Stimulated activated naive B cell treated with anti-CD40 and anti-IgM and Interleukin-4, amounts not matched to agents 10 μg/mL and 1 μg/mL and 100 μg/mL, for 72 hours (primary cell): Measurements from ENCODE around the gene DCTN5.

Experiments
- ATAC-seq, 2 donors: fragments of 150-1000 bp; cut with Tn5 transposase; replicated peaks; 2 replicates each; pipeline ENCODE4 v1.10.0; 2021; ENCODE audit warnings: moderate library complexity in 1 of 2
- DNase-seq: peaks from one replicate; pipeline ENCODE4 v3.0.0; 2021
- H3K27ac Mint-ChIP-seq: one replicate; pipeline ENCODE4 v1.8.0; 2022; ENCODE audit warnings: mild to moderate bottlenecking, mixed read lengths
- H3K27me3 Mint-ChIP-seq, 2 donors: one replicate each; pipeline ENCODE4 v1.8.0; 2022; ENCODE audit warnings: mixed read lengths in 2 of 2
- H3K36me3 Mint-ChIP-seq, 2 donors: one replicate each; pipeline ENCODE4 v1.8.0; 2022; ENCODE audit warnings: mixed read lengths in 2 of 2, mild to moderate bottlenecking in 1 of 2
- H3K4me1 Mint-ChIP-seq, 2 donors: one replicate each; pipeline ENCODE4 v1.8.0; 2022; ENCODE audit warnings: mixed read lengths in 2 of 2, mild to moderate bottlenecking in 1 of 2
- H3K4me3 Mint-ChIP-seq, 2 donors: one replicate each; pipeline ENCODE4 v1.8.0; 2022; ENCODE audit warnings: mild to moderate bottlenecking in 2 of 2, mixed read lengths in 2 of 2, moderate library complexity in 1 of 2
- H3K9me3 Mint-ChIP-seq, 2 donors: one replicate each; pipeline ENCODE4 v1.8.0; 2022; ENCODE audit warnings: mixed read lengths in 2 of 2, mild to moderate bottlenecking in 1 of 2

Gene DCTN5

DNA sequence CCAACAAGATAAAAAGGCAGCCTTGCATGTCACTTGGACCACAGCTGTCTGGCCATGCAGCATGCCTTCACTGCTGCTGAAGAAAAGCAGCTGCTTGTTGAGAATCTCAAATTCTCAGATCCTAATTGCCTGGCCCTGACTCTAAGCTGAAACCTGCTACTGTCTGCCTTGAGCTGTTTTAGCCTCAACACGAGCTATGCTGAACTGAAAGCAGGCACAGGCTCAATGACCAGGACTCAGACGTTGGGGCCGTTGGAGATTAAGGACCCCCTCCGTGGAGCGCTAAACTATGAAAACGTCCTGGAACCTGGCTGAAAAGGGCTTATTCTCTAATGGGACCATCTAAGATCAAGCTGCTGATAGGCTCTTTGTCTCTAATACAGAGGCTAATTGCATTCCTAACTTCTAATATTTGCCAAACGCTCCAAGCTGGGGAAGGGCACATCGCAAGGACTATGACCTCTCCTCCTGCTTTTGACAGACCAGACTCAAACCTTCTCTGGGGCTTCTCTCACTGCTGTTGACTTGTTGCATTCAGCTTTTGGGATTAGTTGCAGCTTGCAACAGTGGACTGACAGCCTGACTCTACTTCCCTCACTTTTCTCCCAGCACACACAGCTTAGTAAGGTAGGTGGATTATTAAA is 32.8 kb downstream of the DCTN5 start:
- Mint-ChIP-seq H3K36me3 (peaks cover 30 to 43% of the 10 kb centered on the region in 2 donors), H3K9me3 (no peaks in the 10 kb centered on the region), H3K27ac (no peak overlapping the region), H3K4me3 (no peak overlapping the region), H3K4me1 (peaks cover 26 to 38% of the 10 kb centered on the region in 2 donors), H3K27me3 (peaks cover 0 to under 1% of the 10 kb centered on the region in 2 donors)
- no peak for ATAC-seq
- no peak for DNase-seq

DNA sequence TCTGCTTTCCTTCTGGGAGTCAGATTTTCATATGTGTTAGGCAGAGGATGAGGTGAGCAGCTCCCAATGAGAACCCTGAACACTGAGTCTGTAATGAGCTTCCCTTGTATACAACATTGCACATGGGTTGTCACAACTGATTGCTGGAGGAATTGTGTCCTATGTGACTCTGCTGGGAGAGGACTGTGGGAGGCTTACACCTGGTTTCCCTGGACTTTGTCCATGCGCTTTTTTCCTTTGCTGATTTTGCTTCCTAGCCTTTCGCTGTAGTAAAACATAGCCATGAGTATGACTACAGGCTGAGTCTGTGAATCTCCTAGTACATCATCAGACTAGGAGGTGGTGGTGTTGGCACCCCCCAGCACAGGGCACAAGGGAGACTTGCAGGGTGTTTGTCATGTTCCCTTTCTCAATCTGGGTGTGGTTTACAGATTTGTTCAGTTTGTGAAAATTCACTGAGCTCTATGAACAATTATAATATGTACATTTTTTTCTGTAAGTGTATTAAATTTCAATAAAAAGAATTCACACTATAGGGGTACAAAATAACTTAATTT is 35.7 kb downstream of the DCTN5 start:
- Mint-ChIP-seq H3K36me3 (peaks cover 18 to 32% of the 10 kb centered on the region in 2 donors), H3K4me1 (peaks cover 10 to 22% of the 10 kb centered on the region in 2 donors), H3K9me3 (no peaks in the 10 kb centered on the region), H3K27ac (no peak overlapping the region), H3K27me3 (peaks cover 5 to 7% of the 10 kb centered on the region in 2 donors), H3K4me3 (no peak overlapping the region)
- ATAC-seq, result no peak
- DNase-seq, result no peak

DNA sequence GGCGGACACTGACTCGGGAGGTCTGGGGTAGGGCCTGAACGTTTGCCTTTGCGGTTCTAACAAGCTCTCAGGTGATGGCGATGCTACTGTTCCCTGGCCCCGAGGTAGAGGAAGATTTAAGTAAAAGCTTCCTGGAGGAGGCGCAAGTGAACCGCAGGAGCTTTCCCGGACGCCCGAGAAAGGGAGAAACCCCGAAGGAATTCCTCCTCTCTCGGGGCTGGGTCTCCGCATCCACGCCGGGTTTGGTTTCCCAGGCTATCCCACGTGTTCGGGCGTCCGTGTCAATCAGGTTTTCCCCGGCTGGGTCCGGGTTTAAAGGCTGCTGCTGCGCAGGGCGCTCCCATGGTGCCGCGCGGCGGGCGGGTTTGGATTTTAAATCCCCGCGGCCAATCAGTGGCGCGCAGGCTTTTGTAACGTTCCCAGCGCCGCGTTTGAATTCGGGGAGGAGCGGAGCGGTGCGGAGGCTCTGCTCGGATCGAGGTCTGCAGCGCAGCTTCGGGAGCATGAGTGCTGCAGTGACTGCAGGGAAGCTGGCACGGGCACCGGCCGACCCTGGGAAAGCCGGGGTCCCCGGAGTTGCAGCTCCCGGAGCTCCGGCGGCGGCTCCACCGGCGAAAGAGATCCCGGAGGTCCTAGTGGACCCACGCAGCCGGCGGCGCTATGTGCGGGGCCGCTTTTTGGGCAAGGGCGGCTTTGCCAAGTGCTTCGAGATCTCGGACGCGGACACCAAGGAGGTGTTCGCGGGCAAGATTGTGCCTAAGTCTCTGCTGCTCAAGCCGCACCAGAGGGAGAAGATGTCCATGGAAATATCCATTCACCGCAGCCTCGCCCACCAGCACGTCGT is 37.4 kb downstream of the DCTN5 start, which contains the start of gene PLK1:
Gene PLK1 (plus strand): TSS at position 460 of the 844 bp plus-strand sequence. CDS start 44 bp downstream, at position 504.
- ATAC-seq (peak; percentile 96 to 98), DNase-seq (peak; percentile 65)
- Mint-ChIP-seq H3K4me1 (peaks cover 10 to 22% of the 10 kb centered on the region in 2 donors), H3K27ac (peak within 1 kb of the TSS; percentile 53), H3K27me3 (peaks cover 5 to 7% of the 10 kb centered on the region in 2 donors), H3K4me3 (peak within 1 kb of the TSS; percentile 84 to 85), H3K36me3 (peaks cover 23 to 37% of the 10 kb centered on the region in 2 donors), H3K9me3 (no peaks in the 10 kb centered on the region)

DNA sequence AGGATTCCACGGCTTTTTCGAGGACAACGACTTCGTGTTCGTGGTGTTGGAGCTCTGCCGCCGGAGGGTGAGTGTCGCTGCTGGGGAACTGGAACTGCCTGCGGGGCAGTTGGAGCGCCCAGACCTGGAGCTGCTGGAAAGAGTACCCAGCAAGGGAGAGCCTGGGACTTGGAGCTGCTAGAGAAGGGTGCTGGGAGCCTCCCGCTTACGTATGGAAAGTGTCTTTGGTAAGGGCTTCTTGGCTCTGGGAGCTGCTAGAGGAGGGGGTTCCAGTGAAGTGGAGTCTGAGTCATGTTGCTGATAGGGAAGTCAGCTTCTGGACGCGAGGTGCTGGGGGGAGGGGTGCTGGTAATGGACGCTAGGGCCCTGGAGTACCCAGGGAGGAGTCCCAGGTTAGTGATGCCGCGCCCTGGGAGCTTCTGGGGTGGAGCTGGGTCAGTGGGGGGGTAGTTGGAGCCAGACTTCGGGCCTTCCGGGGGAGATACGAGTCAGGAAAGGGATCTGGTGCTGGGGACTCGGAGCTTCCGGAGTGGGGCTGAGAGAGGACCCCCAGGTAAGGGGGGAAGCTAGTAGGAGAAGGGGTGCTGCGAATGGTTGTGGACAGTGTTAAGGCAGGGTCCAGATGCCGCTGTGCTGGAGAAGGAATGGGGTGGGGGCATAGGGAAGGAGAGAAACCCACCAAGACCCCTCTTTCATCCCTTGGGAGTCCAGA is 38.2 kb downstream of the DCTN5 start:
- ATAC-seq, result peak; percentile 32 to 38
- H3K36me3 Mint-ChIP-seq, result peaks cover 27 to 40% of the 10 kb centered on the region in 2 donors
- H3K27ac Mint-ChIP-seq, result peak overlapping the region; percentile 53
- peak overlapping the region; percentile 84 to 85 for H3K4me3 Mint-ChIP-seq
- peaks cover 10 to 22% of the 10 kb centered on the region in 2 donors for H3K4me1 Mint-ChIP-seq
- H3K9me3 Mint-ChIP-seq, result no peaks in the 10 kb centered on the region
- no peak for DNase-seq
- peaks cover 5 to 7% of the 10 kb centered on the region in 2 donors for H3K27me3 Mint-ChIP-seq

DNA sequence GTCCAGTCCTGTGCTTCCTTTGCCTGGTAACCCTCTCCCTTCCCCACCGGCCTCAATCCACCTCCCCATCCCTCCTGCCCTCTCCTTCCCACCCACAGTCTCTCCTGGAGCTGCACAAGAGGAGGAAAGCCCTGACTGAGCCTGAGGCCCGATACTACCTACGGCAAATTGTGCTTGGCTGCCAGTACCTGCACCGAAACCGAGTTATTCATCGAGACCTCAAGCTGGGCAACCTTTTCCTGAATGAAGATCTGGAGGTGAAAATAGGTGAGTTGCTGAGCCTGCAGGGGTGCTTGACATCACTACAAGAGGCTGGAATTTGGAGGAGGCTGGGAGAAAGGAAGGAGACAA is 38.7 kb downstream of the DCTN5 start:
- Mint-ChIP-seq H3K9me3 (no peaks in the 10 kb centered on the region), H3K4me1 (peaks cover 10 to 22% of the 10 kb centered on the region in 2 donors), H3K4me3 (peak overlapping the region; percentile 84 to 85), H3K36me3 (peaks cover 24 to 38% of the 10 kb centered on the region in 2 donors), H3K27ac (no peak overlapping the region), H3K27me3 (peaks cover 5 to 7% of the 10 kb centered on the region in 2 donors)
- DNase-seq (no peak), ATAC-seq (no peak)

DNA sequence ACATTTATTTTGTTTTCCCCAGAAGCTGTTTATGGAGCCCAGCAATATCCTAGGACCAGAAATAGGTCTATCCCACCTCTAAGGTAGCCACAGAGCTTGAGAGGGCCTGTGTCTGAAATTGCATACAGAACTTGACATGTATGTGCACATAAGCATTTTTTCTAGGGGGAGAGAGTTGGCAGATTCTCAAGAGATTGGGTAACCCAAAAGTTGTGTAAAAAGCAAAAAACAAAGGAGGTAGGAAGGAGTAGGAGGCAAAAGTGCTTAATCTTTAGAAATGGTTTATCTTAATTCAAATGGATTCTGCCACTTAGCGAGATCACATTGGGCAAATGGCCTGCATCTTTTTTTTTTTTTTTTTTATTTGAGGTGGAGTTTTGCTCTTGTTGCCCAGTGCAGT is 40.9 kb downstream of the DCTN5 start:
- DNase-seq (no peak), ATAC-seq (no peak)
- Mint-ChIP-seq H3K9me3 (no peaks in the 10 kb centered on the region), H3K36me3 (peaks cover 22 to 39% of the 10 kb centered on the region in 2 donors), H3K27me3 (peaks cover 5 to 7% of the 10 kb centered on the region in 2 donors), H3K27ac (no peak overlapping the region), H3K4me3 (no peak overlapping the region), H3K4me1 (peaks cover 10 to 22% of the 10 kb centered on the region in 2 donors)

DNA sequence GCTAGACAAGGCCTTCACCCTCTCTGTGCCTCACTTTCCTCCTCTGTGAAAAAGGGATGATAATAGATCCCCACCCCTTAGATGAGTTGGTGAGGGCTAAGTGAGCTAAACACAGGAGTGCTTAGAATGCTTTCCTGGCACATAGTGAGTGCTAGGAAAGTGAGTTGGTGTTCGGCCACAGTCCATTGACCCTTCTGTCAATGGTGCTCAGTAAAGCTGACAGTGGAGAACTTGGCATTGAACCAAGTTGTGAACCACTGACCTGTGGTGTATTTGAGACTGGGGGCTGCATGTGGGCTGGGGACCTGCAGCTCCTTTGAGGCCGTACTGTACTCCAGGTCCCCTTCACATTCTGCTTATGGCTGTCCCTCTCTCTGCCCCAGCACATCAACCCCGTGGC is 42.2 kb downstream of the DCTN5 start:
- Mint-ChIP-seq H3K4me1 (peaks cover 8 to 16% of the 10 kb centered on the region in 2 donors), H3K27me3 (peaks cover 5 to 7% of the 10 kb centered on the region in 2 donors), H3K36me3 (peaks cover 27 to 52% of the 10 kb centered on the region in 2 donors), H3K4me3 (no peak overlapping the region), H3K27ac (no peak overlapping the region), H3K9me3 (no peaks in the 10 kb centered on the region)
- DNase-seq, result no peak
- ATAC-seq, result no peak

DNA sequence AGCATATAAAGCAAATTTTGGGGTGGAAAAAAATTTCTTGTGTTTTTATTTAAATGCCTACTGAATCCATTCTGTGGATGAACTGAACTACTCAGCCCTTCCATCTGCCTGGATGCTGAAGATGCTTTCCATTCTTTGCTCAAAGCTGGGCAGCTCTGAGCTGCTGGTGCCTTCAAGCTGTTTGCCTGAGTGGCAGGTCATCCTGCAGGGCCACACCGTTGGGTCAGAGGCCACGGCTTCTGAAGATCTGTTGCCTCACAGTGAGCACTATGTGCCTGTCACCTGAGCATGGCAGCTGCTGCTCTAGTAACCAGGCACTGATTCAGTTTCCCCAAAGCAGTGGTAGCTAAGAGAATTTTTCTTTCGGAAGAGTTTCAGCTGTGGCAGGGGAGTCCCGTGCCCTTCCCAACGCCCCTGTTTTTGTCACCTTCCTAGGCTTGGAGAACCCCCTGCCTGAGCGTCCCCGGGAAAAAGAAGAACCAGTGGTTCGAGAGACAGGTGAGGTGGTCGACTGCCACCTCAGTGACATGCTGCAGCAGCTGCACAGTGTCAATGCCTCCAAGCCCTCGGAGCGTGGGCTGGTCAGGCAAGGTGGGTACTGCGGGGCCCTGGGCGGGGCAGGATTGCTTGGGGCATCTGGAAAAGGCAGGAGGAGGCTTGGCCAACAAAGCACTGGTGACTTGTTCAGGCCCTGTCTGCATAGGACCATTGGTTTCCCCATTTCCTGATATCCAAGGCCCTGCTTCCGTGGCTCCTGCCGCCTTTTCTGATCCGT is 46.0 kb downstream of the DCTN5 start:
- H3K27me3 Mint-ChIP-seq, result no peaks in the 10 kb centered on the region
- no peaks in the 10 kb centered on the region for H3K4me1 Mint-ChIP-seq
- no peaks in the 10 kb centered on the region for H3K9me3 Mint-ChIP-seq

DNA sequence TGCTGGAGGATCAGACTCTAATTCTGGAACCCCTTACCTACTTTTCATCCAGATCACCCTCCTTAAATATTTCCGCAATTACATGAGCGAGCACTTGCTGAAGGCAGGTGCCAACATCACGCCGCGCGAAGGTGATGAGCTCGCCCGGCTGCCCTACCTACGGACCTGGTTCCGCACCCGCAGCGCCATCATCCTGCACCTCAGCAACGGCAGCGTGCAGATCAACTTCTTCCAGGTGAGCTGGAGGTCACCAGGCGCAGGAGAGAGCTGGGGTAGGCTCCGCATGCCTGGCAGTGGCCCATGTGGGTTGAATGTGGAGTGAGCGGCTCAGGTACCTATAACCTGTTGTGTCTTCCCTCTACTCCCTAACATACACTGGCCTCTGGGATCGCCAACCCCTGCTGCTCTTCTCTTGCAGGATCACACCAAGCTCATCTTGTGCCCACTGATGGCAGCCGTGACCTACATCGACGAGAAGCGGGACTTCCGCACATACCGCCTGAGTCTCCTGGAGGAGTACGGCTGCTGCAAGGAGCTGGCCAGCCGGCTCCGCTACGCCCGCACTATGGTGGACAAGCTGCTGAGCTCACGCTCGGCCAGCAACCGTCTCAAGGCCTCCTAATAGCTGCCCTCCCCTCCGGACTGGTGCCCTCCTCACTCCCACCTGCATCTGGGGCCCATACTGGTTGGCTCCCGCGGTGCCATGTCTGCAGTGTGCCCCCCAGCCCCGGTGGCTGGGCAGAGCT is 48.3 kb downstream of the DCTN5 start:
- H3K36me3 Mint-ChIP-seq, result peaks cover 16 to 43% of the 10 kb centered on the region in 2 donors

More for the DNA sequence above, 46.0 kb downstream of the DCTN5 start:
- ATAC-seq, result no peak
- peaks cover 28 to 57% of the 10 kb centered on the region in 2 donors for H3K36me3 Mint-ChIP-seq
- no peak overlapping the region for H3K27ac Mint-ChIP-seq
- H3K4me3 Mint-ChIP-seq, result no peak overlapping the region
- DNase-seq, result no peak

DNA sequence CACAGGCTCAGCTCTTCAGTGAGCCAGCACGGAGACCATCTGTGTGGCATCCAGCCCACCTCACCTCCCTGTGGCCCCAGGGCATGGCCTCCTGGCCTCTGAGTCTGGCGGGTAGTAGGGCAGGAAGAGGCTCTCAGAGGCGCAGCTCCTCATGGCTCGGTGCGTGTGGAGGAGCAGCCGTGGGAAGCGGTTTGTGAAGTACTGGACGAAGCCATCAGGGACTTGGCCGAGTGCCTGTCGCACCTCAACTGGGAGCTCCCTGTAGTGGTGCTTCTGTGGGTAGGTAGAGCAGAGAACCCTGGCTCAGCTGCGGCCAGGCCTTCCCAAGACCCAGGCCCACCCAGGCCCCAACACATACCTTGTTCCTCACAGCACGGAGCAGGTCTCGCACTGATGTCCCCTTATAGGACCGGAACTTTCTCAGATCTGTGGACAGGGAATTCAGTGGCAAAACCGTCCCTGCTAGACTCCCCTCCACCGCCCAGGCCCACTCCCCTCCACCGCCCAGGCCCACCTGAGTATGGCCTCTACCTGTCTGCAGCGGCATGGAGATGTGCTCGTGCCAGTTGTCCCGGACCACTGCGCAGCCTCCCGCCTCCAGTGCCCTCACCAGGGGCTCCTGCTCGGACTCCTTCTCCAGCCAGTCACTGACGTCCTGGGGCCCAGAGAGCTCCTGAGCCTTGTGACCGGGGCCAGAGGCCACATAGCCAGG is 49.7 kb downstream of the DCTN5 start:
- no peak overlapping the region for H3K4me3 Mint-ChIP-seq
- H3K27ac Mint-ChIP-seq, result no peak overlapping the region
- no peaks in the 10 kb centered on the region for H3K9me3 Mint-ChIP-seq
- peaks cover 18 to 40% of the 10 kb centered on the region in 2 donors for H3K36me3 Mint-ChIP-seq
- no peak for ATAC-seq
- peaks cover 0 to 12% of the 10 kb centered on the region in 2 donors for H3K27me3 Mint-ChIP-seq
- DNase-seq, result no peak
- peaks cover 10 to 11% of the 10 kb centered on the region in 2 donors for H3K4me1 Mint-ChIP-seq

More for the DNA sequence above, 48.3 kb downstream of the DCTN5 start:
- H3K4me3 Mint-ChIP-seq, result no peak overlapping the region
- H3K4me1 Mint-ChIP-seq, result peaks cover 3% of the 10 kb centered on the region in 2 donors
- no peaks in the 10 kb centered on the region for H3K9me3 Mint-ChIP-seq
- H3K27me3 Mint-ChIP-seq, result peaks cover 0 to 5% of the 10 kb centered on the region in 2 donors
- DNase-seq (no peak), ATAC-seq (no peak)
- no peak overlapping the region for H3K27ac Mint-ChIP-seq

DNA sequence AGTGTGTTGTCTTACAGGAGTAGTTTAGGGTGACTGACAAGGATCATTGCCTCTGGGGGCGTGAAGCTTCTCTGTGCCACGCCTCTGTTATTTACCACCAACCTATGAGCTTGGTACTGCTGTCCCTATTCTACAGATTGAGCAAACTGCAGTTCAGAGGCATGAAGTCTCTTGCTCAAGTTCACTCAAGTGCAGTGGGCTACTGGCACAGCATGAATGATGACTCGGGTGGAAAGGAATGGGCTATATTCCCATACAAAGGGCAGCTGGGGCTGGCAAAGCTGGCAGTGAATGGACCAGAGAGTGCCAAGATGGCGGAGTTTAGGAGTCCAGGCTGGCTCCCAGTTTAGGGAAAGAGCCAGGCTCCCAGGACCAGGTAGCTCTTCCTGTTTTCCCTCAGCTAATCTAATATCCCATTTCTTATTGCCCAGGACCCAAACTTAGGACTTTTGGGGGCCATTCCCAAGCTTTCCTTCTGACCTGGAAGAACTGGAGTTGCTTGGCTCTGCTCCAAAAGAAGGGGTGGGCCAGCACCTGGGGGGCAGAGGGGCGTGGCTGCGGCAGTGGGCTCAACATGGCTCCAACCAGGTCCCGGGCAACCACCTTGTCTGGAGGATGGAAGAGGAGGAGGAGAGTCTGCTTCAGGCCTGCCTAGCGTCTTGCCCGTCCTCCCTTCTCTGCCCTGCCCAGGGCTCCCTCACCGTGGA is 50.4 kb downstream of the DCTN5 start:
- Mint-ChIP-seq H3K4me3 (no peak overlapping the region), H3K27me3 (peaks cover 0 to 12% of the 10 kb centered on the region in 2 donors), H3K9me3 (no peaks in the 10 kb centered on the region), H3K4me1 (peaks cover 10 to 11% of the 10 kb centered on the region in 2 donors), H3K27ac (no peak overlapping the region), H3K36me3 (peaks cover 18 to 39% of the 10 kb centered on the region in 2 donors)
- DNase-seq (no peak), ATAC-seq (no peak)
